GM18505 (cell line): Measurements from ENCODE around the gene ZCCHC14.

Experiments
- ATAC-seq: cut with Tn5 transposase; IDR thresholded peaks from one replicate; pipeline ENCODE4 v1.9.1; 2021; ENCODE audit not compliant: unreplicated experiment
- POLR2A ChIP-seq: IDR thresholded peaks from 4 replicates; pipeline ENCODE4 v1.6.1; 2011; ENCODE audit warnings: borderline replicate concordance; ENCODE audit not compliant: insufficient read depth, insufficient read length; ENCODE audit errors: extremely low read depth

The ZCCHC14 gene

GRCh38 chr16:87492721-87493607 lies at the start of gene ZCCHC14:
ZCCHC14 (minus strand) TSS chr16:87493024; CDS start chr16:87492238, 786 bp downstream.
- ATAC-seq = peak; percentile 69
- TF ChIP-seq POLR2A = no peak

GRCh38 chr16:87541872-87542234 lies 49.0 kb upstream of the ZCCHC14 start:
- TF ChIP-seq POLR2A = no peak
- ATAC-seq = no peak

- no peak for TF ChIP-seq POLR2A
Measured at GRCh38 chr16:87541147-87541871, 48.5 kb upstream of the ZCCHC14 start.

GRCh38 chr16:87540897-87541146 lies 48.0 kb upstream of the ZCCHC14 start:
- no peak for TF ChIP-seq POLR2A
- ATAC-seq = no peak

More at GRCh38 chr16:87541147-87541871, 48.5 kb upstream of the ZCCHC14 start:
- ATAC-seq = no peak

GRCh38 chr16:87540072-87540896 lies 47.5 kb upstream of the ZCCHC14 start:
- ATAC-seq = no peak
- no peak for TF ChIP-seq POLR2A

GRCh38 chr16:87539113-87539512 lies 46.3 kb upstream of the ZCCHC14 start:
- ATAC-seq = no peak
- no peak for TF ChIP-seq POLR2A

- no peak for ATAC-seq
- no peak for TF ChIP-seq POLR2A
Measured at GRCh38 chr16:87538594-87538993, 45.8 kb upstream of the ZCCHC14 start.

- ATAC-seq = no peak
- no peak for TF ChIP-seq POLR2A
Measured at GRCh38 chr16:87538160-87538559, 45.3 kb upstream of the ZCCHC14 start.

GRCh38 chr16:87536795-87537142 lies 43.9 kb upstream of the ZCCHC14 start:
- ATAC-seq = no peak
- no peak for TF ChIP-seq POLR2A

GRCh38 chr16:87535855-87536794 lies 43.3 kb upstream of the ZCCHC14 start:
- no peak for ATAC-seq
- TF ChIP-seq POLR2A = no peak

GRCh38 chr16:87535457-87535854 lies 42.6 kb upstream of the ZCCHC14 start:
- ATAC-seq = no peak
- TF ChIP-seq POLR2A = no peak

- ATAC-seq = no peak
- no peak for TF ChIP-seq POLR2A
Measured at GRCh38 chr16:87534751-87535150, 41.9 kb upstream of the ZCCHC14 start.
